HG03442 (cell line): ENCODE results near the gene SPR.
"Not testable (repeated sequence)": the region's sequence is repeated elsewhere in the genome, so short reads cannot be mapped to it uniquely, and the experiment has no call there.

Source experiments
- ATAC-seq: cut with Tn5 transposase; IDR thresholded peaks from one replicate; pipeline ENCODE4 v1.9.1; 2021; ENCODE audit warnings: mild to moderate bottlenecking, moderate library complexity; ENCODE audit not compliant: unreplicated experiment

The SPR gene

DNA sequence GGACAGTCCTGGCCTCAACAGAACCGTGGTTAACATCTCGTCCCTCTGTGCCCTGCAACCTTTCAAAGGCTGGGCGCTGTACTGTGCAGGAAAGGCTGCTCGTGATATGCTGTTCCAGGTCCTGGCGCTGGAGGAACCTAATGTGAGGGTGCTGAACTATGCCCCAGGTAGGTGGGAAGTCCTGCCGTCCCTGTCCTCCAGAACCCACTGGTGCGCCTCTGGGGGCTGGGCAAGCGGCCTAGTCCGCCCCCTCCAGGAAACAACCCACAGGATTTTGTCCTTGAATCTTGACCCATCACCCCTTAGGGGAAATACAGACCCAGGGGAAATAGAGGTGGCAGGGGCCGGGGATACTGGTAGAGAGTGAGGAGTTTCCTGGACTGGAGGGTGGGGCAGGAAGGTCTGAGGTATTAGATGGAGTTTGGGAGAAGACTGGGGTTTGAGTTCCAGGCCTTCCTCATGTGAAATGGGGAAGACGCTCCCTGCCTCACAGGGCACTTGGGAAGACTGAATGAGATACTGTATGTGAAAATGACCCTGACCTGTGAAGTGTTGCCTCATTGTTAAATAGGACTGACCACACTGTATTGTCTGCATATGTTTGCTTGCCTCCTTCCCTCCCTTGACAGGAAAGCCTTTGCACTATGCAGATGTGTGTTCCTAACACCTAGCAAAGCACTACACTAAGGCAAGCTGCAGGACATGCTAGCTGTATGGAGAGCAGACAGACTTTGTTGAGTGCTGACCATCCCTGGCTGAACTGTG lies 1.4 kb downstream of the SPR start:
- ATAC-seq: no peak

DNA sequence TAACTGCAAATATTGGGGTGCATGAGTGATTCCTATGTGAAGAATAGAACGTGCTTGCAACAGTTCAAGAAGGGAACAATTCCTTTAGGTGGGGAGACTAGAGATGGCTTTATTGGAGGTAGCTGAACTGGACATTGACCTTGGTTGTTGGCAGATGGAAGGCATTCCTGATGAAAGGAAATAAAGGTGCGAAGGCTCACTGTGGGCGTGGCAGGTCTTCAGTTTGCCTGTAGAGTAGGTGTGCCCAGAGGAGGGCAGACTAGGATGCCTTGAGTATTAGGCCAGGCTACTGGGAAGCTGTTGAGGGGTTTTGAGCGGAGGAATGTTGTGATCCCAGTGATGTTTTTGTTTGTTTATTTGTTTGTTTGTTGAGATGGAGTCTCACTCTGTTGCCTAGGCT lies 2.8 kb downstream of the SPR start:
- ATAC-seq: no peak

DNA sequence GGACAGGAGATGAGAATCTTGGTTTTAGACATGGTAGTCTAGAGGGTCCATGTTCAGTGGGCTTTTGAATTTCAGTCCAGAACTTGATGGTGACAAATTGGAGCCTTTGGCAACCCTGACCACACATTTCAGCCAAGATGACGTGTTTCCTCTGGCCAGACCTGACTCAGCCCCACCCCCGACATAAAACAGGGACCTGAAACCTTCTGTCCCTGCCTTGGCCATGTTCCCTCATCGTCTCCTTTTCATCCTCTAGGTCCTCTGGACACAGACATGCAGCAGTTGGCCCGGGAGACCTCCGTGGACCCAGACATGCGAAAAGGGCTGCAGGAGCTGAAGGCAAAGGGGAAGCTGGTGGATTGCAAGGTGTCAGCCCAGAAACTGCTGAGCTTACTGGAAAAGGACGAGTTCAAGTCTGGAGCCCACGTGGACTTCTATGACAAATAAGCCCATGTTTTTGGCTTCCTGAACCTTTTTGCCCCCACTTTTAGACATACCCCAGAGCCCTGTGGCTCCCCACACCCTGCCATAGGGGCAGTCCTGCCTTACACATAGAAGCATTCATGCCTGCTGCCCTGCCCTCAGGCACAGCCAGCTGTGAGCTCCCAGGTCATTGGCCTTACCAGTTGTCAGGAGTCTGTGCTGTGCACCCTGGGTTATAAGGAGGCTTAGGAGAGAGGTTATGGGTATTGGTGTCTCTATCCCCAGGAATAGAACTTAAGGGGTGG lies 4.0 kb downstream of the SPR start:
- no peak for ATAC-seq

DNA sequence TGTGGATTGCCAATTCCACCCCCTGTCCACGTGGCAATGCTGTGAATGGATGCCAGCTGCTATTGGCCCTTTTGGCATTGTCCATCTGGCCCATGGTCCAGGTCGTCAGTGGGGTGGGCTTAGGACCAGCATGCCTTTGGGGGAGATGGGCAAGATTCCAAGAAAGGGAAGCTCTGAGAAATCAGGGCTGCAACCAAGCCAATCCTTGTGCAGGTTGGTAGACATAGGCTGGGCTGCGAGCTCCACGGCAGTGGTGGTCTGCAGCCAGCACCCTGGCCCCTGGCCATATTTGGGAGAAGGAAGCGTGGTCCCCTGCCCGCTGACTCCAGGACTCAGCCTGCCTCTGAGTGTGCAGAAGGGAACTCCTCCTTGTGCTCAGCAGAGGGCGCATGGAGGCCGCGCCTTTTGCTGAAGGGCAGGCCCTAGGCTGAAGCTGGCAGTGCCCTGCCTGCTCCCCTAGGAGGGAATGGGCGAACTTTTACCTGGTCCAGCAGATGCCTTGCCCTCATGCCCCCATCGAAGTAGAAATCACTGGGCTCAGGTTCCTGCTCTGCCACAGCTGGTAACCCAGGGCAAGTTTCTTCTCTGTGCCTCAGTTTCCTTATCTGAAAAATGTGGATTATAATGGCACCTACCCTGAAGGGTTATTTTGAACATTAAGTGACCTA lies 5.4 kb downstream of the SPR start:
- peak; percentile 47 for ATAC-seq

GRCh38 chr2:72893594-72894319 lies 6.5 kb downstream of the SPR start:
- peak; percentile 70 for ATAC-seq

DNA sequence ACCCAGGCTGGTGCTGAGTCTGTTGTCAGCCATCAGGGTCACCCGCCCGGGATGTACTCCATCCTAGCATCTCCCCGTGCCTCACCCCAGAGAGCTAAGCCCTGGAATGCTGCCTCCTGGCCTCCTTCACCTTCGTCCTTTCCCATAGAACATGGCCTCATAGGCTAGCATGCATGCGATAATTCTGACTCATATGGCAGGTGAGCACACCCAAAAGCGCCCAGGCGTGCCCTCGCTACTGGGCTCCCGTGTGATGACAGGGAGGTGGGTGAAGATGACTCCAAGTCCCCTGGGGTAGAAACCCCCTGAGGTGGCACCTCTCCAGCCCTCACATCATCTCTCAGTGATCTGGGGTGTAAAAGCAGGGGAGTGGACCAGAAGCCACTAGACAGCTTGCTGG lies 7.3 kb downstream of the SPR start:
- ATAC-seq: no peak

- no peak for ATAC-seq
These were observed 7.9 kb downstream of the SPR start for GRCh38 chr2:72895154-72895553.

- ATAC-seq: no peak
These were observed 8.6 kb downstream of the SPR start for GRCh38 chr2:72895759-72896281.

DNA sequence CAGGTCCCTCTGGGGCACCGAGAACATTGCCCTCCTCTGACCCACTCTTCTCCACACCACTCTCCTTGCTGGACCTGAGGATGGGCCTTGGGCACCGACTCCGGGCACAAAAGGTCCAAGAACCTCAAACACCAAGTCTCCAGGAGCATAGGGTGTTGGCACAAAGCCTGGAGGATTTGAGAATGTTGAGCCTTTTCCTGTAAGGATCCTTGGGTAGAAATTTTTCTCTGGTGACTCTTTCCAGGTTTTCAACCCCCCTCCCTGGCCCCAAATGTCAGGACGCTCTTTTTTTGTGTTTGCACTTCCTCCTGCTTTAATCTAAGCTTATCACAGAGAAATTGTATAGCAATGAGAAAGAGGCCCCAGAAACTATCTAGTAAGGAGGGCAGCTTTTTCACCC lies 9.2 kb downstream of the SPR start:
- no peak for ATAC-seq

DNA sequence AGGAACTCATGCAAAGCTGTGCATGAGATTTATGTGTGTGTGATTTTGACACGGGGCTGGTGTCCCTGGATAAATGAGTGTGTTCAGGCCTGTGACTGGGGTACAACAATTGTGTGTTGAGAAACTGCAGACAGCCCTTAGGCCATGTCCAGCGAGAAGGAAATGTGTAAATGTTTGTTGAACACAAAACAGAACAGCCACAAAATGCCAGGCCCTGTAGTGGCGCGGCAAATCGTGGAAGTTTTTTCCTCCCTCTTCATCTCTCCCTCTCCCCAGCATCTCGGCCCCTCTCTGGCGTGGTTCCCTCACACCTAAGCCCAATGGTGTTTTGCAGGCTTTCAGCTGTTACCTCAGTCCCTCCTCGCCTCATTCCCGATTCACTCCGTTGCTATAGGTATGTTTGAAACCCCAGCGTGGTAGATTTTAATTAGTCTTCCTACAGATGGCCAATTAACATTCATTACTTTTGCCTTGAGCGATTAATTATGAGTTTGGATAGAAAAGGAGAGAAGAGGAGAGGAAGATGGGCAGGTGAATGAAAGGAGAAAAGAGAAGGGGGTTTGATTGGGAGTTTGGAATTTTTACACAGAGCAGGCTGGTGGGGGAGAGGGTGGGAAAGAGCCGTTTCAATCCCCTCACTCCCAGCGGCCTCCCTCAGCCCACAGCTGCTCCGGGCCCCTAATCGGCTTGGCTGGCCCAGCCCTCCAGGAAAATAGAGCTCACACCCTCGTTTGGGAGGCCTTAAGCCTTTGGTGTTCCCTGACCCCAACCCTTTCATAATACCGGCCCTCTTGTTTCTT lies 10.8 kb downstream of the SPR start:
- ATAC-seq: no peak

DNA sequence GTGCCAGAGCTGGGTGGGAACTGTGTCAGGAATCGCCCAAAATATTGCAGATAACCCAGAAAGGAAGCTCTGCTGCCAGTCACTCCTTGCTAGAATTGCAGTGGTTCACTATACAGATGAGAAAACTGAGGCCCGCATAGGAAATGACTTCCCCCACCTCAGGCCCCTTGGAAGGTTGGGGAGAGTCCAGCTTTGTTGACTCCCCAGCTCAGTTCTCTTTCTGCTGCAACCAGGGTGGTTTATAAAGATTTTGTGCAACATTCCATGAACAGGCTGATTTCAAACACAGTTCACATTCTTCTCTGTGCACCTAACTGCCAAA lies 11.3 kb downstream of the SPR start:
- no peak for ATAC-seq

DNA sequence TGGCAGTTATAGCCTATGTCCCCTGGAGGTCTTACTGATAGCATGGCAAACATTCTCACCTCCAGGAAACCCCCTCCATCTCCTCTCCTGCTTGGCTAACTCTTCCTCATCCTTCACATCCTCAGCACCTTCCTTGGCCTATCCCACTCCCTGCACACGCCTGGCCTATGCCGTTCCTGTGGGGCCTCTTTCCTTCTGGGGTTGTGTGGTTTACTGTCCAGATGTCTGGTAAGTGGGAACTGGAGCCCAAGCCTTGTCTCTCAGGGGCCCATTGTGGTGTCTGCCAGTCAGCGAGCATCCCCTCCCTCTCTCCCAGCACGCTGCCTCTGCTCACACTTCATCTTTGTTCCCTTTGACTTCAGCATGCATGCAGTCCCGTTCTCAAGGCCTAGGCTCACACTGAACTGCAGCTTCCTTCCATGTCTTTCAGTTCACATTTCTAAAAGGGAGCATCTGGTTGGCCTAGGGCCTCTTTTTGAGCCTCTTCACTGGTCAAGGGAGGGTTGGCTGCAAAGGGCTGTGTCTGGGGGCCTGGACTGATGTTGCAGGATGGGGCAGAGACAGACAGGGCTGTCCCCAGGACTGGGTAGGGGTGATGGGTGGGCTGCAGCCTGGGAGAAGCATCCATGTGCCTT lies 13.1 kb downstream of the SPR start:
- no peak for ATAC-seq

GRCh38 chr2:72901426-72901825 lies 14.2 kb downstream of the SPR start:
- no peak for ATAC-seq

DNA sequence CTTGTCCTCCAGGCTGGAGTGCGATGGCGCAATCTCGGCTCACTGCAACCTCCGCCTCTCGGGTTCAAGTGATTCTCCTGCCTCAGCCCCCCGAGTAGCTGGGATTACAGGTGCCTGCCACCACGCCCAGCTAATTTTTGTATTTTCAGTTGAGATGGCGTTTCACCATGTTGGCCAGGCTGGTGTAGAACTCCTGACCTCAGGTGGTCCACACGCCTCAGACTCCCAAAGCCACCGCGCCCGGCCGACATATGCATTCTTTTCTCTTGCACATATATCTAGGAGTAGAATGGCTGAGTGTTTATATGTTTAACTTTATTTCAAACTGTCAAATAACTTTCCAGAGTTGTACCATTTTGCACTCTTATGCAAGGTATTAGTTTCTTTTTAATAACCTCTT lies 20.2 kb downstream of the SPR start:
- ATAC-seq: not testable (repeated sequence)

- no peak for ATAC-seq
These were observed 21.5 kb downstream of the SPR start for GRCh38 chr2:72908741-72909140.

DNA sequence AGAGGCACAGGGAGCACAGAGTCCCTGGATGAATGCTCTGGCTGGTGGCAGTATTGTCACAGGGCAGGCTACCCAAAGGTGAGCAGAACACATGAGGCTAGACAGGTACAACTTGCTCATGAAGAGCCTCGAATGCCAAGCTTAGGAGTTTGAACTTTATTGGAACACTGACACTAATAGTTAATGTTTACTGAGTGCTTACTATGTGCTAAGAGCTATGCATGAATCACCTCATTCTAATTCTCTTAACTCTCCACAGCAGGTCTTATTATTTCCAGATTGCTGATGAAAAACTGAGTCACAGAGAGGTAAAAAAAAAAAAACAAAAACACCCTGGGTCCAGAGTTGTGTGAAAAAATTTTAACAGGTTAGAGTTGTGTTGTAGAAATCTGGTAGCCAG lies 24.0 kb downstream of the SPR start:
- no peak for ATAC-seq

- ATAC-seq: no peak
These were observed 26.4 kb downstream of the SPR start for GRCh38 chr2:72913486-72914205.

- ATAC-seq: no peak
These were observed 27.0 kb downstream of the SPR start for GRCh38 chr2:72914206-72914559.

DNA sequence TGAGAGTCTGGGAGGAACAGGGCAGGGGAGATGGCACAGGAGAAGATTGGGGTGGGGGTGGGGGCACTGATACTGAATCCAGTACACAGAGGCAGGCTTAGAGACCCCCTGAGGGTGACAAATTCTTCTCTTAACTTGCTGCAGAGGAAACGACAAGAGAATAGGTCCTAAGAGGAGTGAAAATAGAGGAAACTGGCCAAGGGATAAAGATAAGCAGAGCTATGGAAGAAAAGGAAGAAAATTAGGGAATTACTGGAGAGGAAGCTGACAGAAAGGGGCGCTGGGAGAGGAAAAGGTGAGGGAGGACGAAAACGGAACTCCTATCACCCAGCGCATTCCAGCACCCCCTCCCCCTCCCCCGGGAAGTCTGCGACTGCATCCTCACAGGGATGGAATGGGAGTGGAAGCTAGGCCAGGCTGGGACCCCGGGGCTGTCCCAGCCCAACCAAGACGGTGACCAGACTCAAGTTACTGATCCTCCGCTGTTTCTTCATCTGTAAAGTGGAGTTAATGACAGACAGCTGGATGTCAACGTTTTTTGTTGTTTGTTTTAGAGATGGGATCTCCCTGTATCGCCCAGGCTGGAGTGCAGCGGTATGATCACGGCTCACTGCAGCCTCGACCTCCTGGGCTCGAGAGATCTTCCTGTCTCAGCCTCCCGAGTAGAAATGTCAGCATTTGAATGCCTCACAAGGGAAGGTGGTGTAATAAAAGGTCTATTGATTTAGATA lies 27.5 kb downstream of the SPR start:
- ATAC-seq: no peak
